Retinal pigment epithelial cell (primary cell): ENCODE results near the gene ASB2.

Source experiments
- DNase-seq: peaks from one replicate; pipeline ENCODE4 v3.0.0-alpha.2; 2010; ENCODE audit warnings: low read depth
- H3K4me3 ChIP-seq: 2 replicates; pipeline ENCODE4 v1.5.1; 2011; ENCODE audit warnings: mild to moderate bottlenecking, low read length, control low read depth, moderate library complexity
- CTCF ChIP-seq: conservative IDR thresholded peaks from 2 replicates; pipeline ENCODE4 v1.5.1; 2011; ENCODE audit warnings: low read depth, low read length, control low read depth, inconsistent platforms

The ASB2 gene

GRCh38 chr14:93884950-93885349 is 91.4 kb downstream of the ASB2 start:
- no peak overlapping the region for H3K4me3 ChIP-seq
- DNase-seq, result no peak
- no peak for TF ChIP-seq CTCF
